ENCODE data around the gene ACAD9.
A peak's percentile ranks its signal among the peaks of the same experiment; 100 is the strongest.
"Not testable (repeated sequence)": the region's sequence is repeated elsewhere in the genome, so short reads cannot be mapped to it uniquely, and the experiment has no call there.

Gene ACAD9

DNA sequence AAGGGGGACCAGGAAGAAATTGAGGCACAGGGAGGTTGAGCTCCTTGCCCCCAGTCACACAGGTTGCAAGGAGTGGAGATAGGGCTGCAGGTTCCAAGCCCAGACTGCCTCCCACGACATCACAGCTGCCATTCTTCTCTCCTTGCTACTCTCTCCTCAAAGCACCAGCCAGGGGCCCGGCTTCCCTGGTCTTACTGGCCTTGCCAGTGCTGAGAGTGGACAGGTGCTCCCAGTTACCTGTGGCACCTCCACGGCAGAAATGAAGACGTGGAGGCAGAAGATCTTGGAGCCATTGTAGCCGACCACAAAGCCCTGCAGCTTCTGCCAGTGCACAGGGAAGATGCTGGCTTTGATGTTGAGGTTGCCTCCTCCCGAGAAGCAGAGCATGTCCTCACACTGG, 17.9 kb upstream of the ACAD9 start:
- DNase-seq (ENCODE audit: low spot score) = no peak

DNA sequence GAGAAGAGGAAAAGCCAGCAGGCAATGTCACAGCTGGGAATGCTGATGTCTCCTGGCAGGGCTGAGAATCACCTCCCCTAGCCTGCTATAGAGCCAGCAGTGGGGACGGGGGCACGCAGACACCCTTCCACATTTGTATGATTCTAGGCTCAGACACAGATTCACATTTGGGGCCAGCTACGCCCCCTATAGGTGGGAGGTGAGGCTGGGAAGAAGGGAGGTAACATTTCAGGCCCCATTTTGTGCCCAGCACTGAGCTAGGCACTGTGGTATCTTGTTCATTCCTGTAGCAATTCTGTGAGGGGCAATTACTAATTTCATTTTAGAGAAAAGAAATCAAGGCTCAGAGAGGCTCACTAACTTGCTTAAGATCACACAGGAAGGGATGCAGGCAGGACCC, 15.9 kb upstream of the ACAD9 start:
- no peak for DNase-seq (ENCODE audit: low spot score)

DNA sequence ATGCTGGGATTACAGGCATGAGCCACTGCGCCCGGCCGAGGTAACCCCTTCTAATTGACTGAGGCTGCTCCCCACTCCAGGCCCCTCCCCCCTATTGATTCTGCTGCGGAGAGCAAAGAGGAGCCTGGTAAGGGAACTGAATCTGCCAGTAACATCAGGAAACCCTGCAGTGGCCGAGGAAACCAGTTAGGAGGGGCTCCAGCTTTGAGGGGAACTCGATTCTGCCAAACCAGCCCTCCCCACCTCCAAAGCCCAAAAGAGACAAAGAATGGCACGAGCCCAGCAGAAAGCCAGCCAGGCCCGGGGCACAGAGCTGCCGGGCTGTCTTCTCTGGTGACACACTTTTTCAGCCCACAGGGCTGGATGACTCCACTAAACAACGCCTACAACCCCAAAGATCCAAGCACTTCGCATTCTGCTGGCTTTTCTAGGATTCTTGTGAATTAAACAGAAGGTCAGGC, 15.0 kb upstream of the ACAD9 start:
- DNase-seq (ENCODE audit: low spot score) = no peak

DNA sequence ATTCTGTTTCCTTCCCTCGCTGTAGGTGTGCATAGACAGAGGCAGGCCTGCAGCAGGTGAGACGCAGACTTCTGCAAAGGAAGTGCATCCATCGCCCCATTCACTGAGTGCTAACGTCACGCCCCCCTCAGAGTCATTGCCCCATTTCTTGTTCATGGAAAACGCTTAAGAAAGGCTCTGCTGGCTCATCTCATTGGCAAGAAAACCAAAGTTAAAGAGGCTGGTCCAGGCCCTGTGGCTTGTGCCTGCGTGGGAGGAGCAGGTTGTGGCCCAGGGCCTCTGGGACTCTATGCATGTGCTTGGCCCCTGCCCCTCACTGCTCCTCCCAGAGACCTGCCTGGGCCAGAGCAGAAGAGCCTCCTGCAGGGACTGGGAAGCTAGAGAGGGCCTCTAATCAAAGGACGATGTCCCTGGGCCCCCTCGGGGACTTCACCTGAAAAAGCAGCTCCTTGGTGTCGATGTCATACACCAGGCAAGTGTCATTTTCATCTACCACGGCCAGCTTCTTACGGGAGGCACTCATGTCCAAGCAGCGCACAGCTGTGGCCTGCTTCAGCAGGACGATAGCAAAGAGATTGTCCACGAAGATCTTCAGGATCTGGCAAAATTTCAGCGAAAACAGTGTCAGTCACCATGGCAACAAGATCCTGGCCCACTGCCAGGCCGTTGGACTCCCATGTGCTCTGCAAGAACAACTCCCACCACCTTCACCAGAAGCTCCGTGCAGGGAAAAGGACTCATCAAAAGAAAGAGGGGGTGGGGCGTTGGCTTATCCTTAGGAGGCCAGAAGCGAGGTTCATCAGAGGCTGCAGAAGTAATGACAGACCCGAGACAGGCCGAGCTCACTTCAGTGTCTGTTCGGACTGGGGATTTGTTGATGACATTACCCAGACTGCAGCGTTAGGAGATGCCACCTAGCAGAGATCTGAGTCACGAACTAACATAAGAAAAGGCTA, 14.3 kb upstream of the ACAD9 start:
- DNase-seq (ENCODE audit: low spot score) = not testable (repeated sequence)

DNA sequence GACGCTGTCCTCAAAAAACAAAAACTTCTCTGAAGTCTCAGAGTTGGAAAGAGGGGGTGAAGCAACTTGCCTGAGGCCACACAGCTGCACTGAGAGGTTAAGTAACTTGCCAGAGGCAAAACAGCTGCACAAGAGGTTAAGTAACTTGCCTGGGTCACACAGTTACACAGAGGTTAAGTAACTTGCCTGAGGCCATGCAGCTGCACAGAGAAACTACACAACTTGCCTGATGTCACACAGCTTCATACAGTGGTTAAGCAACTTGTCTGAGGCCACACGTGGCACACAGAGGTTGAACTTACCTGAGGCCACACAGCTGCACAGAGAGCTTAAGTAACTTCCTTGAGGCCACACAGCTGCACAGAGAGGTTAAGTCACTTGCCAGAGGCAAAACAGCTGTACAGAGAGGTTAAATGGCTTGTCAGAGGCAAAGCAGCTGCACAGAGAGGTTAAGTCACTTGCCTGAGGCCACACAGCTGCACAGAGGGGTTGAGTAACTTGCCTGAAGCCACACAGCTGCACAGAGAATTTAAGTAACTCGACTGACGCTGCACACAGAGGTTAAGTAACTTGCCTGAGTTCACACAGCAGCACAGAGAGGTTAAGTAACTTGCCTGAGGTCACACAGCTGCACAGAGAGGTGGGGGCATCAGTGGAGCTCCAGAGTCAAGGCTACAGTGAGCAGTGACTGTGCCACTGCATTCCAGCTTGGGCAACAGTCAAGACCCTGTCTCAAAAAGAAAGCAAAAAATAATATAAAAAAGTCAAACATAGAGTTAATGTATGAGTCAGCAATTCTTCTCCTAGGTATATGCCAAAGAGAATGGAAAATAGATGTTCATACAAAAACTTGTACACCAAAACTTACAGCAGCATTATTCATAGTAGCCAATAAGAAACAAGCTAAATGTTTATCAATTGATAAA, 12.0 kb upstream of the ACAD9 start:
- no peak for DNase-seq (ENCODE audit: low spot score)

DNA sequence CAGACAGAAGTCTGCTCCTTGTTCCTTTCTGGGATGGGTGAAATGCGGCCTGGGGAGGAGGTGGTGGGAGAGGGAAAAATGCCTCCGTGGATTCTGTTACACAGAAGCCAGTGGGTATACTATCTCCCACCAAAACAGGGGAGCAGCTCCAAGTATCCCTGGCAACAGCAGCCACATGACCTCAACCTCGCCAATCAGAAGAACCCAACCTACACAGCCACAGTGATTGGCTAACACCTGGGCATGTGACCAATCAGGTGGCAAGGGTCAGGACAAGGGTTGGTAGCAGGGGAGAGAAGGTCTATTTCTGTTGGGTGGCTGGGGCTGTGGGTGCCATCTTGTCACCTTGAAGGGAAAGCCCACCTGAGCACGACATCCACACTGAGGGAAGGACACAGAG, 9.1 kb upstream of the ACAD9 start:
- no peak for DNase-seq (ENCODE audit: low spot score)

DNA sequence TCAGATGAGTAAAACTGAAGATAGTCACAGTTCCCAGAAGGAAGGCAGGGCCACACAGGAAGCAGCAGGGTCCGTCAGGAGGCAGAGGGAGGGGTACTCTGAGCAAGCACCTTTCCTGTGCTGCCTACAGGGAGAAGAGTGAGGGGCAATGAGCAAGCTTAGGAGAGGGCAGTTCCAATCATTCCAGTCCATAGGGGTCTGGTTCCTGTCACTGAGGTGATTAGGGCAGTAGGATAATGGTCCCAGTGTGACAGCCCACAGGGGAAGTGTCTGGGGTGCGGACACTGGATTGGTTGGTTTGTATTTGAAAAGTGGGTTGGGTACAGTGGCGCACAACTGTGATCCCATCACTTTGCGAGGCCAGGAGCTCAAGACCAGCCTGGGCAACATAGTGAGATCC, 7.1 kb upstream of the ACAD9 start:
- no peak for DNase-seq (ENCODE audit: low spot score)

DNA sequence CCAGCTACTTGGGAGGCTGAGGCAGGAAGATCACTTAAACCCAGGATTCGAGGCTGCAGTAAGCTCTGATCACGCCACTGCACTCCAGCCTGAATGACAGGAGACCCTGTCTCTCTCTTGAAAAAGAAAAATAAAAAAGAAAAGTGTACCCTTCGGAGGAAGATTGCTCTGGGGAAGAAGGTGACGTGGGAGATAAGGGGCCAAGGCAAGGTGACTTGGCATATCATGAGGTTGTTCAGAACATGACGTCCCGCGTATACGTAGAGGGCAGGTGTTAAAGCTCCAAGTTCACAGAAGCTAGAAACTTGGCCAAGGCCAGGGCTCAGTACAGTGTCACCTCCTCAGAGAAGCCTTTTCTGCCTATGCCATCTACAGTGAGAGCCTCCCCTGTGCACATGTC, 6.7 kb upstream of the ACAD9 start:
- no peak for DNase-seq (ENCODE audit: low spot score)

DNA sequence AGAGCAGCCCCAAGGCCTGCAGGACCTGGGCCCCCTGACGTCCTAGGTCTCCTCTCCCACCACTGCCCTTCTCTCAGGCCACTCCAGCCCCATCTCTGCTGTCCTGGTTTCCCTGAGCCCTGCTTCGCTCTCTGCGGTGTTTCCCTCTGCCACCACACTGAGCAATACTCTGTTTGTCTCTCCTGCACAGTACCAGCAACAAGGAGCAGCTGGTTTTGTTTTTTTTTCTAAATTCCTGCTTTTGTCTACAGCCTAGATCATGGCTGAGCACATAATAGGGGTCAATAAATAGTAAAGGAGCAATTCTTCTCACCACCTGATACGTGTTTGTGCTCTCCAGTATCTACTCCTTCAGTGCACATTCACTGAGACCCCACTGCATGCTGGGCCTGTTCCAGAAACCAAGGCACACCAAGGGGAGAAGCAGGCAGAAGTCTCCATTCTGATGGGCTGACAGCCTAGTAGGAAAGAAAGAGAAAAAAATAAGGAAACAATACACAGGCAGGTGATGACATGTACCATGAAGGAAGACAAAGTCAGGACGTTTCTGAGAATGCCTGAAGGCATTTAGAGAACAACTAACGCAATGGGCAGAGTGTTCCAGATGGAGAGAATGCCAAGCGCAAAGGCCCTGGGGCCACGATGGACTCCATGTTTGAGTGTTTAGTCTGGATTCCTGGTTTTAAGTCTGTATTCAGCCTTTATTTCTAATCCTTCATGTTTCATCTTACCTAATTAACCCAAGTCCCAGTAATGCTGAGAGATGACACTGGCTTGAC, 6.0 kb upstream of the ACAD9 start:
- DNase-seq (ENCODE audit: low spot score) = no peak

DNA sequence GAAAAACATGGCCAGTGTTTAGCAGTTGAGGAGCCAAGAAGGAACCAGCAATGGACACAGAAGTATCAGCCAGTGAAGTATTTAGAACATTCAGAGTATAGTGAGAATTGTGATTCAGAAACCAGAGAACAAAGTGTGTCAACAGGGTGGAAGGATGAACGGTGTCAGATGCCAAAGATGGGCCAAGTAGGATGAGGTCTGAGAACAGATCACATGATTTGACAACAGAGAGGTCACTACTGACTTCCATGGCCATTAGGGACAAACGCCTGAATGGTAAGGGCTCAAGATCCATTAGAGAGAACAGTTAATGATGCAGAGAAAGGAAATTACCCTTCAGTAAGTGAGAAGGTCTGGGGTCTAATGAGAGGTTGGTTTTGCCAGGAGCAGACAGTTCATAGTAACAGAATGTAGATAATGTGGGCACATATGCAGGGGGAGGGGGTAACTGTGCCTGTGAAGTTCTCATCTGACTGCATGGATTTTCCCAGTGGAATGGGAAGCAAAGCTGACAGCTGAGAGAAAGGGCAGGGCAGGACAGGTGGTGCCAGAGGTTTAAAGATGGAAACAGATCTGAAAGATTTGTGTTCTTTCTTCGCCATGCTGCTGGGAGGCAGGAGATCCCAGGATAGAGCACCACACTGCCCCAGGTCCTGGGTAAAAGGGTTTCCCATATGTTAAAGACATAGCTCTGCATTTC, 4.8 kb upstream of the ACAD9 start:
- DNase-seq (ENCODE audit: low spot score) = no peak

DNA sequence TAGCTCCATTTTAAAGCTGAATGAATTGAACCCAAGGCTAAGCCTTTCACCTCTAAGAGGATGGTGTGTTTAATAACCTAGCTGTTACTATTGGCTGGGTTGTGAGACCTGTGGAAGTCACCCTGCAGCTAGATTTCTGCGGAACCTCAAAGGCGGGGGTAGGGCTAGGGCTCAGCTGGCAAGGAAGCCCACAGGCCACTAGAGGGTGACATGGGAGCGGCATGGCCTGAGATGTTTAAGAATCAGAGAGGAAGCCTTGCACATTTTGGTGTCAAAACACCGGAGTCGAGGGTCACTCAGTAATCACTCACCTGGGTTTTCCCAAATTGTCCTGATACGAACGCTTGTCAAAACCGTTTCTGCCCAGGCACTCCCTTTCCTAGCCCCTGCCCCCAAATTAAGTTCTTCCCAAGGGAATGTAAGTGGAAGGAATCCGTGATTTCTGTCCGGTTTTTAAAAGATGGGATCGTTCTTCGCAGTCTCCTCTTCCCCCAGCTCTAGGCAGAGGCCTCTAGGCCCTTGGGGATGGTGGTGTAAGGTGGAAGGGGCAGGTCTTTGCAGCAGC, 3.8 kb upstream of the ACAD9 start:
- peak; percentile 77 for DNase-seq (ENCODE audit: low spot score)

DNA sequence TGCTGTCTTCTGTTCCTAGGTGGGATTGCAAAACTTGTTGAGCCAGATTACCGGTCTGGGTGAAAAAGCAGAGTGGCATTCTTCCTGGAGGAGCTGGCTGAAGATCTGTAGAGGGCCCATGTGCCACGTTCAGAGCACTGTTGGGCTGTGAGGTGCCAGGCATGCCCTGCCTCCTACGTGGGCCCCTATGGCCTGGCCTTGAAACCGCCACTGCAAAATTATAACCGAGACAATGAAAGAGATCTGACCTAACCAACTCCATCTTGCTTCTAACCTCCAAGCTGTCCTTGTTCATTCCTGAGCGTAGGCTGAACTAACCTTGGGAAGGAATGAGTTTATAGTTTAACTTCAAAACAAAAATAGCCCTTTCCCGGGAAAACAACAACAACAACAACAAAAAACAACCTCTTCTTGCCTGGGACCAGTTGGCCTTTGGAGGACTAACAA, 1.4 kb upstream of the ACAD9 start:
- no peak for DNase-seq (ENCODE audit: low spot score)

DNA sequence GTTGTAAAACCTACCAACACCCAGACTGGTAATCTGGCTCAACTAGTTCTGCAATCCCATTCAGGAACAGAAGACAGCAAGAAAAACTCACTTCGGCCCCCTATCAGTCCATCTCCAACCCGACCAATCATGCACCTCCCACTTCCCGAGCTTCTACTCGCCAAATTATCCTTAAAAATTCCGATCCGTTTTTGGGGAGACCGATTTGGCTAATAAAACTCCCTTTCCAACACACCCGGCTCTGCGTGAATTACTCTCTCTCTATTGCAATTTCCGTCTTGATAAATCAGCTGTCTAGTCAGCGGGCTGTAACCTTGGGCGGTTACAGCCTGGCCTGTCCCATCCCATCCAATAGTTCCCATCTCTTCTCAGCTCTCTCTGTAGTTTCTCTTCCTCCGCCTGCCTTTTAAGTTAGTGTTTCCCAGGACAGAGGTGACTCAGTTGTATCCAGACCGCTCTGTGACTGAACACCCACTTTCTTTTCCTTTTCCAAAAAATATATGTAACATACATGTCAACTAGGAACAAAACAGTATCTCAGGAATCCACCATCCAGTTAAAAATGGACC, 780 bp upstream of the ACAD9 start:
- DNase-seq (ENCODE audit: low spot score) = peak; percentile 32

DNA sequence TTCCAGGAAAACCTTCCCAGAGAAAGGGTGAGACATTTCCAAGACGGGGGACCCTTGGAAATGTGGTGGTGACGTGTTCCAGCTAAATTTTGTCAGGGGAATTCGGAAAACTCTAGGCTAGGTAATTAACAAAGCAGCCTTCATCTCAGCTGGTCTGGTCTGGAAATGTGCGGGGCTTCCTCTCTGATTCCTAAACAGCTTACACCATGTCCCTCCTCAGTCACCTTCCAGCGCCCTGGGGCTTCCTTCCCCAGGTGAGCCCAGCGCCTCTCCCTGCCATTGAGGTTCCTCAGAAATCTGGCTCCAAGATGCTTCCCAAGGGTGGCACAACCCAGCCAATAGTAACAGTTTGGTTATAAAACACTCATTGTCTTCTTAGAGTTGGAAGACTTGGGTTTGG, 571 bp downstream of the ACAD9 start:
- DNase-seq (ENCODE audit: low spot score) = no peak

DNA sequence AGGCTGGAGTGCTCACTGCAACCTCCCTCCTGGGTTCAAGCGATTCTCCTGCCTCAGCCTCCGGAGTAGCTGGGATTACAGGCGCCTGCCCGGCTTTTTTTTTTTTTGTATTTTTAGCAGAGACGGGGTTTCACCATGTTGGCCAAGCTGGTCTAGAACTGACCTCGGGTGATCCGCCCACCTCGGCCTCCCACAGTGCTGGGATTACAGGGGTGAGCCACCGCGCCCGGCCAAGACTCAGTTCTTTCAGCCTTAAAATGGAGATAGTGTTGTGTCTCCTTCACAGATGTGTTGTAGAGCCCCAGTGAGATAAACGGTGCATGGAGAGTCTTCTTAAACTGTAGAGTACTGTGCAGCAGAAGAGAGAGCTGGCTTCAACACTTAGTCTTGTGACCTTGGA, 1.0 kb downstream of the ACAD9 start:
- not testable (repeated sequence) for DNase-seq (ENCODE audit: low spot score)

DNA sequence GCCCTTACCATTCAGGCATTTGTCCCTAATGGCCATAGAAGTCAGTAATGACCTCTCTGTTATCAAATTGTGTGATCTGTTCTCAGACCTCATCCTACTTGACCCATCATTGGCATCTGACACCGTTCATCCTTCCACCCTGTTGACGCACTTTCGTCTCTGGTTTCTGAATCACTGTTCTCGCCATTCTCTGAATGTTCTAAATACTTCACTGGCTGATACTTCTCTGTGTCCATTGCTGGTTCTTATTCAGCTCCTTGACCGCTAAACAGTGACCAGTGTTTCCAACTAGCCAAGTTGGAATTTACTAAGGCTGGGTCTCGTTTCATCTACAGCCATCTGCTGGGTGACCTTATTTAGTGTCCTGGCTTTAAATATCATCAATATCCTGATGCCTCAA, 2.2 kb downstream of the ACAD9 start:
- no peak for DNase-seq (ENCODE audit: low spot score)

DNA sequence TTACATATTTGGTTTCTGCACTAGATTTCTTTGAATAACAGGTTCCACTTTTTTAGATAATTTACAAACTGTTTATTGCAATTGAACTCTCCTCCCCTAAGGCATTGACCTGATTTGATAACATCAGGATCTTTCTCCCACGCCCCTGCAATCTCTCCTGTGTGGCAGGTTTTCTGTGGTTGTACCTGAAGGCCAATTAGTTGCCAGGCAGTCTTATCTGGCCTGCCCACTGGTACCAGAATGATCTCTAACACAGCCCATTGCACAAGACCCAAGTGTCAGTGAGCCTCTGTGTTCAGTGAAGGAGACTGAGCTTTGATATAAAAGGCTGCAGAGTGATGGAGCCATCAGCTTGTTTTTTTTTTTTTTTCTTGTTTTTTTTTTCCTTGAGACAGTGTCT, 3.3 kb downstream of the ACAD9 start:
- no peak for DNase-seq (ENCODE audit: low spot score)

DNA sequence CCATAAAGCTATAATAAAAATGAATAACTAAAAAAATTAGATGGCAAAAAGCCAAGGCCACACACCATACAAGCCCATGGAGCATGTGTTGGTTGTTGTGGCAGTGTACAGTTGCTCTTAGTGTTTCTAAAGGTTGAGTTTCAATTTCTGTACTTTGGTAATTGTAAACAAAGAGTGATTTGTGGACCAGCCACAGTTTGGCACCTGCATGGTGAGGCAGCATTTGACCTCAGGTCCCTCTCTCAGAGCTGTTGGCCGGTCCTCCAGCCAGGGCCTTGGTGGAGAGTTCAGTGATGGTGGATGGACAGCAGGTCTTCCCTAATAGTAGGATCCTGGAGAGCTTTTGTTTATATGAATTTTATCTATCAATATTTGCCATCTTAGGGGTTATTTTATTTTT, 5.6 kb downstream of the ACAD9 start:
- DNase-seq (ENCODE audit: low spot score) = no peak

DNA sequence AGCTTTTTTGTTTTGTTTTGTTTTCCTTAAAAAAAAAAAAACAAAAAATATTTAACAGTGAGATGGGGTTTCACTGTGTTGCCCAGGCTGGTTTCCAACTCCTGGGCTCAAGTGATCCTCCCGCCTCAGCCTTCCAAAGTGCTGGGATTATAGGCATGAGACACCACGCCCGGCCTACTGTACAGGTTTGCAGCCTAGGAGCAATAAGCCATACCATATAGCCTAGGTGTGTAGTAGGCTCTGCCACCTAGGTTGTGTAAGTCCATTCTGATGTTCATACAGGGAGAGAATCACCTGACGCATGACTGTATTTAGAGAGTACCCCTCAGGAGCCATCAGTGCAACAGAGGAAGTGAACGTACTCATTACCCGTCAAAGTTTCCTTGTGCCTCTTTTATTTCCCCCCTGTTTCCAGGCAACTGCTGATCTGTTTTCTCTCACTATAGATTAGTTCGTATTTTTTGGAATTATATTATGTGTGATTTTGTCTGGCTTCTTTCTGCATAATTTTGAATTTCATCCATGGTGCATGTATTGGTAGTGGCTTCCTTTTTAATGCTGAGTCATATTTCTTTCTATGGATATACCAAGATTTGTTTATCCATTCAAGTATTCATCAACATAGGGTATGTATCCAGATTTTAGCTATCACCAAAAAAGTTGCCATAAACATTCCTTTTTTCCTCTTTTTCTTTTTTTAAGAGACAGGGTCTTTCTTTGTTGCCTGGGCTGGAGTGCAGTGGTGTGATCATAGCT, 9.9 kb downstream of the ACAD9 start:
- no peak for DNase-seq (ENCODE audit: low spot score)

Data from HuH-7 (cell line).